Measurements from ENCODE around the gene ADARB2.

The ADARB2 gene

GRCh38 chr10:1449572-1450205 lies 287.6 kb downstream of the ADARB2 start:
- H3K4me3 ChIP-seq (ENCODE audit: low read length), result no peak overlapping the region
- H3K79me2 ChIP-seq (ENCODE audit: control insufficient read depth, low read length), result no peaks in the 10 kb centered on the region
- TF ChIP-seq CTCF (IDR thresholded peaks at IDR 0.05; ENCODE audit: low read depth, low read length, poor library complexity, severe bottlenecking) (no peak), EZH2phosphoT487 (IDR thresholded peaks at IDR 0.05; ENCODE audit: borderline replicate concordance, low read length) (no peak)
- peaks cover 45% of the 10 kb centered on the region for H3K4me1 ChIP-seq (ENCODE audit: control insufficient read depth, low read length)
- peaks cover 12% of the 10 kb centered on the region; the same call in 1 of the 2 replicates for H3K9me3 ChIP-seq (ENCODE audit: control insufficient read depth, insufficient read depth, low read length)
- H3F3A ChIP-seq (ENCODE audit: control insufficient read depth, insufficient read depth), result peaks cover 7% of the 10 kb centered on the region
- H3K36me3 ChIP-seq (ENCODE audit: control insufficient read depth, low read length), result peaks cover 3% of the 10 kb centered on the region; the same call in 1 of the 2 replicates
- no peaks in the 10 kb centered on the region for H3K27me3 ChIP-seq (ENCODE audit: control insufficient read depth, low read length)
- no peaks in the 10 kb centered on the region for H4K20me1 ChIP-seq (ENCODE audit: control insufficient read depth, insufficient read depth, low read depth, low read length)
- no peaks in the 10 kb centered on the region for H3K9me2 ChIP-seq (replicated peaks; ENCODE audit: control insufficient read depth, low read length)
- no peak overlapping the region for H3K4me2 ChIP-seq (ENCODE audit: low read length)
- H3K27ac ChIP-seq (ENCODE audit: low read depth, low read length), result no peak overlapping the region

DNA sequence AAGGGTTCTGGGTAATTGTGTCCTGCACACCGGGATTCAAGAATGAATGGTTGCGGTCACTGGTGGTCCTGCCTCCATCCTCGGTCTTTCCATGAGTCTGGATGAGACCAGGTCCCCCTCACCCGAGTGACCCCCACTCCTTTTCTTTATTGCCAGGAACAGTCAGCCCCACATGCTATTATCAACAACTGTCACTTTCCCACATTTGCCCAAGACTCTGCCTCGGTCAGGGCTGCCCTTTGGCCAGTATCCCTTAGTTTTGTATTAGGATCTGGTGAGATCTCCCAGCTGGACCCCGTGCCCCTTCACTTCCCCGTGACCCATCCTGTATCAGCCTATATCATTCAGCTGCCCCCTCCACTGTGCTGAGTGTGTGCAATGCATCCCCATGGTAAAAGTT lies 288.3 kb downstream of the ADARB2 start:
- Histone ChIP-seq H3K4me1 (ENCODE audit: control insufficient read depth, low read length) (peaks cover 38% of the 10 kb centered on the region), H3K36me3 (ENCODE audit: control insufficient read depth, low read length) (peaks cover 3% of the 10 kb centered on the region; the same call in 1 of the 2 replicates), H3K9me2 (replicated peaks; ENCODE audit: control insufficient read depth, low read length) (no peaks in the 10 kb centered on the region), H3K79me2 (ENCODE audit: control insufficient read depth, low read length) (no peaks in the 10 kb centered on the region), H3K4me3 (ENCODE audit: low read length) (no peak overlapping the region), H4K20me1 (ENCODE audit: control insufficient read depth, insufficient read depth, low read depth, low read length) (no peaks in the 10 kb centered on the region), H3K27ac (ENCODE audit: low read depth, low read length) (no peak overlapping the region), H3K27me3 (ENCODE audit: control insufficient read depth, low read length) (no peaks in the 10 kb centered on the region), H3K4me2 (ENCODE audit: low read length) (no peak overlapping the region), H3F3A (ENCODE audit: control insufficient read depth, insufficient read depth) (peaks cover 5% of the 10 kb centered on the region), H3K9me3 (ENCODE audit: control insufficient read depth, insufficient read depth, low read length) (peaks cover 15% of the 10 kb centered on the region; the same call in 1 of the 2 replicates)
- TF ChIP-seq EZH2phosphoT487 (IDR thresholded peaks at IDR 0.05; ENCODE audit: borderline replicate concordance, low read length) (no peak), CTCF (IDR thresholded peaks at IDR 0.05; ENCODE audit: low read depth, low read length, poor library complexity, severe bottlenecking) (no peak)

GRCh38 chr10:1448252-1448930 lies 288.9 kb downstream of the ADARB2 start:
- Histone ChIP-seq H3K4me3 (ENCODE audit: low read length) (no peak overlapping the region), H3K36me3 (ENCODE audit: control insufficient read depth, low read length) (peaks cover under 1% of the 10 kb centered on the region; the same call in 1 of the 2 replicates), H3K9me3 (ENCODE audit: control insufficient read depth, insufficient read depth, low read length) (peaks cover 16% of the 10 kb centered on the region; the same call in 1 of the 2 replicates), H3K4me1 (ENCODE audit: control insufficient read depth, low read length) (peaks cover 32% of the 10 kb centered on the region), H3K4me2 (ENCODE audit: low read length) (no peak overlapping the region), H3K9me2 (replicated peaks; ENCODE audit: control insufficient read depth, low read length) (no peaks in the 10 kb centered on the region), H3K79me2 (ENCODE audit: control insufficient read depth, low read length) (no peaks in the 10 kb centered on the region), H3F3A (ENCODE audit: control insufficient read depth, insufficient read depth) (peaks cover 3% of the 10 kb centered on the region), H3K27me3 (ENCODE audit: control insufficient read depth, low read length) (no peaks in the 10 kb centered on the region), H3K27ac (ENCODE audit: low read depth, low read length) (no peak overlapping the region), H4K20me1 (ENCODE audit: control insufficient read depth, insufficient read depth, low read depth, low read length) (no peaks in the 10 kb centered on the region)
- TF ChIP-seq CTCF (IDR thresholded peaks at IDR 0.05; ENCODE audit: low read depth, low read length, poor library complexity, severe bottlenecking) (no peak), EZH2phosphoT487 (IDR thresholded peaks at IDR 0.05; ENCODE audit: borderline replicate concordance, low read length) (no peak)

All from DOHH2 (cell line).